Ishikawa (cell line): ENCODE measurements around the gene MYO1B.
A peak's percentile ranks its signal among the peaks of the same experiment; 100 is the strongest.

Experiments used
- NFIC ChIP-seq: IDR thresholded peaks from 2 replicates; pipeline ENCODE4 v1.6.1; 2012
- REST ChIP-seq: IDR thresholded peaks from 2 replicates; pipeline ENCODE4 v1.6.1; 2012; ENCODE audit warnings: low read depth, mild to moderate bottlenecking

- no peak for TF ChIP-seq REST
- TF ChIP-seq NFIC: peak; percentile 57; the same call in 1 of the 2 replicates
These were observed 76.9 kb downstream of the MYO1B start for GRCh38 chr2:191321861-191322662.
